GM23248 (cell line): ENCODE measurements around the gene OR5K3.

Source experiments
- EZH2 ChIP-seq: fragments of 200-600 bp; sonication (generic); IDR thresholded peaks from 2 replicates; pipeline ENCODE4 v1.6.1; 2018; ENCODE audit warnings: antibody characterized with exemption, mild to moderate bottlenecking; ENCODE audit not compliant: insufficient read depth, poor library complexity, severe bottlenecking
- EZH2phosphoT487 ChIP-seq: fragments of 200-600 bp; sonication (generic); IDR thresholded peaks from 2 replicates; pipeline ENCODE4 v1.6.1; 2018; ENCODE audit warnings: antibody characterized with exemption, moderate library complexity, mild to moderate bottlenecking, low read depth; ENCODE audit not compliant: insufficient read depth

DNA sequence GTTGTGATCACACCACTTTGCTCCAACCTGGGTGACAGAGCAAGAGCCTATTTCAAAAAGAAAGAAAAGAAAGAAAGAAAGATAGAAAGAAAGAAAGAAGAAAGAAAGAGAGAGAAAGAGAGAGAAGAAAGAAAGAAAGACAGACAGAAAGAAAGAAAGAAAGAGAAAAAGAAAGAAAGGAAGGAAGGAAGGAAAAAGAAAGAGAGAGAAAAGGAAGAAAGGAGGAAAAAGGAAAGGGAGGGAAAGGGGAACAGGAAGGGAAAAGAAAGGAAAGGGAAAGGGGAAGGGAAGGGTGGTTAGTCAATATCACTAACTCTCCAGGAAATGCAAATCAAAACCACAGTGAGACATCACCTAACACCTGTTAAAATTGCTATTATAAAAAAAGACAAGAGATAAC is 18.6 kb upstream of the OR5K3 start:
- TF ChIP-seq EZH2 (no peak), EZH2phosphoT487 (no peak)
